Gastroesophageal sphincter (tissue), 4 donors: ENCODE results near the gene ATP5F1D. TPM values are rescaled to one million over a fixed set of nuclear protein-coding genes. Genes with fewer than 3 reads are reported as not detected.

Source experiments
- ATAC-seq: fragments of 150-250 bp; one replicate; pipeline ENCODE4 v1.9.1; 2016; ENCODE audit warnings: mild to moderate bottlenecking, moderate library complexity
- H3K27ac ChIP-seq, 4 donors: fragments of 200-600 bp; sonication (generic) in 3 of 4; 1 replicate in 3 of 4; 2 replicates in 1 of 4; pipeline ENCODE4 v1.5.1; 2016 to 2019
- H3K27me3 ChIP-seq: fragments of 200-600 bp; sonication (generic); one replicate; pipeline ENCODE4 v1.5.1; 2019
- H3K36me3 ChIP-seq, 2 donors: fragments of 200-600 bp; sonication (generic); one replicate each; pipeline ENCODE4 v1.5.1; 2019; ENCODE audit warnings: control low read depth in 1 of 2
- H3K4me1 ChIP-seq, 3 donors: fragments of 200-600 bp; sonication (generic); 1 replicate in 2 of 3; 2 replicates in 1 of 3; pipeline ENCODE4 v1.5.1; 2016 to 2019; ENCODE audit warnings: control low read depth in 2 of 3
- H3K4me3 ChIP-seq, 2 donors: fragments of 200-600 bp; sonication (generic); one replicate each; pipeline ENCODE4 v1.5.1; 2019; ENCODE audit warnings: mild to moderate bottlenecking in 1 of 2, moderate library complexity in 1 of 2
- H3K9me3 ChIP-seq, 3 donors: fragments of 200-600 bp; sonication (generic); one replicate each; pipeline ENCODE4 v1.5.1; 2017 to 2019; ENCODE audit warnings: control low read depth in 2 of 3
- EP300 ChIP-seq: sonication (generic); formaldehyde crosslinking; IDR thresholded peaks from one replicate; pipeline ENCODE4 v1.6.1; 2017; ENCODE audit warnings: antibody characterized with exemption, mild to moderate bottlenecking
- POLR2A ChIP-seq, 2 donors: fragments of 450-650 bp; IDR thresholded peaks; one replicate each; pipeline ENCODE4 v1.6.1; 2017; ENCODE audit warnings: antibody characterized with exemption in 2 of 2, mild to moderate bottlenecking in 2 of 2, moderate library complexity in 1 of 2
- POLR2AphosphoS5 ChIP-seq: sonication (generic); formaldehyde crosslinking; IDR thresholded peaks from one replicate; pipeline ENCODE4 v1.6.1; 2017; ENCODE audit warnings: antibody characterized with exemption
- WGBS, 2 donors: methylation state at CpG; one replicate each; pipeline ENCODE4 v1.1.5; 2018; ENCODE audit warnings: low coverage in 1 of 2; 5-methylcytosine and 5-hydroxymethylcytosine counted together
- total RNA-seq, 4 donors: library from RNA; depleted of rRNA; stranded (reverse); fragments of >200 nt; gene quantifications; one replicate each; pipeline ENCODE4 v1.1.0, GENCODE V29; 2016
- TF ChIP-seq, protein P1 (sequence below), 4 experiments: fragments of 200-600 bp in 2 of 4; fragments of 450-650 bp in 2 of 4; sonication (generic) in 1 of 4; IDR thresholded peaks; one replicate each; pipeline ENCODE4 v1.5.1; 2017 to 2019; ENCODE audit warnings: antibody characterized with exemption in 4 of 4, mild to moderate bottlenecking in 2 of 4, moderate library complexity in 2 of 4

ATP5F1D gene
- total RNA-seq, 4 donors from 2014 or later = 62.3 to 116 (median 84.1) TPM

DNA sequence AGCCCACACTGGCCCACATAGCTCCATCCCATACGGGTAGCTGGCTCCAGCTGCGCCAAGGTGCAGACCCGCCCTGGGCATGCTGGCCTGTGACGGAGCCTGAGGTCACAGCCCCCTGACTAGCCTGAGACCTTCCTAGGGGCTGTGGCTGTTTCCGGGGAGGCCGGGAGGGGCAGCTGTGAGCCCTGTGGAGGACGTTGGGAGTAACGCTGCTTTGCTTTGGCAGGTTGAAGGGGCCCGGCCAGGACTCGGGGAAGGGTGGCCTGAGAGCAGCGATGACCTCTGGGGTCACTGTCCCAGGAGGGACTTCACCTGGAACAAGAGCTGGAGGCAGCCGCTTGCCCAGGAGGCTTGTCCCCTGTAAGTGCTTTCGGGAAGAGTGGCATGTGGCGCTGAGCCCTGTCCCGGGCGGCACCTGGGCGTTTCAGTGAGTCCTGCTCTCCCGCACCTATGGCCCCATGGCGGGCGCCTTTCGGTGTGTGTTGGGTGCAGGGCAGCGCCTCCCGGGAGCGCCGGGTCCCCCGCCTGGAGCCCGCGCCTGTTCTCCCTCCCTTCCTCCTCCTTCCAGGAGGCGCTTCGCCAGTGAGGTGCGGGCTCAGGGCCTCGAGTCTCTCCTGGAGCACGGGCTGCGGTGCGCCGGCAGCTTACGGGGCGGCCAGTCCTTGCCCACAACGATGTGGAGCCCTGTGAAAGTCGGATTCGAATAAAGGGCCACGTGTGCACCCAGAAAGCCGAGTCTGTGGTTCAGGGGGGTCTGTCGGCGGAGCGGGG lies 32.7 kb downstream of the ATP5F1D start:
- Histone ChIP-seq H3K27me3 (no peaks in the 10 kb centered on the region), H3K27ac (peak overlapping the region; percentile 71 to 100 (median 96)), H3K4me1 (peaks cover 3 to 73% (median 57%) of the 10 kb centered on the region in 3 donors), H3K36me3 (peaks cover 0 to 66% of the 10 kb centered on the region in 2 donors), H3K4me3 (peak overlapping the region in 1 of 2 donors; percentile 72), H3K9me3 (no peaks in the 10 kb centered on the region)
- TF ChIP-seq EP300 (no peak), POLR2A (IDR thresholded peaks at IDR 0.05) (no peak), POLR2AphosphoS5 (no peak)
- TF ChIP-seq, protein P1, sequence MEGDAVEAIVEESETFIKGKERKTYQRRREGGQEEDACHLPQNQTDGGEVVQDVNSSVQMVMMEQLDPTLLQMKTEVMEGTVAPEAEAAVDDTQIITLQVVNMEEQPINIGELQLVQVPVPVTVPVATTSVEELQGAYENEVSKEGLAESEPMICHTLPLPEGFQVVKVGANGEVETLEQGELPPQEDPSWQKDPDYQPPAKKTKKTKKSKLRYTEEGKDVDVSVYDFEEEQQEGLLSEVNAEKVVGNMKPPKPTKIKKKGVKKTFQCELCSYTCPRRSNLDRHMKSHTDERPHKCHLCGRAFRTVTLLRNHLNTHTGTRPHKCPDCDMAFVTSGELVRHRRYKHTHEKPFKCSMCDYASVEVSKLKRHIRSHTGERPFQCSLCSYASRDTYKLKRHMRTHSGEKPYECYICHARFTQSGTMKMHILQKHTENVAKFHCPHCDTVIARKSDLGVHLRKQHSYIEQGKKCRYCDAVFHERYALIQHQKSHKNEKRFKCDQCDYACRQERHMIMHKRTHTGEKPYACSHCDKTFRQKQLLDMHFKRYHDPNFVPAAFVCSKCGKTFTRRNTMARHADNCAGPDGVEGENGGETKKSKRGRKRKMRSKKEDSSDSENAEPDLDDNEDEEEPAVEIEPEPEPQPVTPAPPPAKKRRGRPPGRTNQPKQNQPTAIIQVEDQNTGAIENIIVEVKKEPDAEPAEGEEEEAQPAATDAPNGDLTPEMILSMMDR (IDR thresholded peaks at IDR 0.05) = no peak
- no peak for ATAC-seq
- 0% methylated on average over 1 of the region's 46 CpGs; no CpG with 5 or more reads in 1 of the 2 donors for WGBS, 2 donors

DNA sequence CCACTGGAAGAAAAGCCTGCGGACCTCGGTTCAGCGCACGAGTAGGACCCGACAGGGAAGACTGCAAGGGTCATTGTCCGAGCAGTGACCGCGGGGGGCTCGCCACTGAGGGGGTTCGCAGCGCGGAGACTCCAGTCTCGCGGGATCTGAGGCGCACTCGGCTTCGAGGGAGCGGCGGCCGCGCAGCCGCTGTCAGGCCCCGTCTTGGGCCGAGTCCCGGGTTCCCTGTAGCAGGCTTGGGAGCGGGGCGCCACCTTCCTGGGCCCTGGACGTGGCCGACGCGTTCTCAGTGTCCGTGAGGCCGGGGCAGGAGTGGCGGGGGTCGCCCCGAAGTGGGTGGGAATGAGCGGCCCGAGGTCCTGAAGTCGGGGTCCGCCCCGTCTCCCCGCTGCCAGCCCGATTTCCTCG lies 33.3 kb downstream of the ATP5F1D start:
- WGBS, 2 donors = no CpG with 5 or more reads among the region's 44 CpGs
- no peaks in the 10 kb centered on the region for H3K27me3 ChIP-seq
- H3K36me3 ChIP-seq = peaks cover 0 to 72% of the 10 kb centered on the region in 2 donors
- TF ChIP-seq EP300 = no peak
- TF ChIP-seq, protein P1 (IDR thresholded peaks at IDR 0.05) = peak in 1 of 4 experiments; percentile 6
- peaks cover 3 to 76% (median 57%) of the 10 kb centered on the region in 3 donors for H3K4me1 ChIP-seq
- peak overlapping the region; percentile 71 to 100 (median 96) for H3K27ac ChIP-seq
- no peaks in the 10 kb centered on the region for H3K9me3 ChIP-seq
- no peak for ATAC-seq
- H3K4me3 ChIP-seq = peak overlapping the region; percentile 35 to 72

DNA sequence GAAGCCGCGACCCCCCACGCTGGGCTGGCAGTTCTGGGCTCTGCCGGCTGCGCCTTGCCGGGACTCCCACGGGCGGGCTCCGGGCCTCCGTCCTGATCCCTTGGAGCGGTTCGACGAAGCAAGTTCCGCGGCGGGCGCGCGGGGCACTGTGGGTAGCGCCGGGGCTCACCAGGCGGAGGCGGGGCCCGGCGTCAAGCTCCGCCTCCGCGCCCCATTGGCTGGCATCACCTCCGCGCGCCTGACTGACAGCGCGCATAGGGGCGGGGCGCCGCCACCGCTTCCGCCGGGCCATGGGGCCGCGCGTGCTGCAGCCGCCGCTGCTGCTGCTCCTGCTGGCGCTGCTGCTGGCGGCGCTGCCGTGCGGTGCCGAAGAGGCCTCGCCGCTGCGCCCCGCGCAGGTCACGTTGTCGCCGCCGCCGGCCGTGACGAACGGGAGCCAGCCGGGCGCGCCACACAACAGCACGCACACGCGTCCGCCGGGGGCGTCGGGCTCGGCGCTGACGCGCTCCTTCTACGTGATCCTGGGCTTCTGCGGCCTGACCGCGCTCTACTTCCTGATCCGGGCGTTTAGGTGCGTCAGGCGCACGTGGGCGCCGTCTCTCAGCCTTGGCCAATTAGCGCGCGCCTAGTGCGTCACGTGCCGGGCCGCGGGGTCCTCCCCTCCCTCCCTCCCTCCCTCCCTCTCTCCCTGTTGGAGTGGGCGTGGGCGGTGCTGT lies 33.9 kb downstream of the ATP5F1D start, which contains the start of gene FAM174C:
FAM174C (plus strand) TSS at position 271 of the 716 bp plus-strand sequence; CDS start at position 291, 20 bp downstream.
- no CpG with 5 or more reads among the region's 98 CpGs for WGBS, 2 donors
- Histone ChIP-seq H3K36me3 (peaks cover 0 to 73% of the 10 kb centered on the region in 2 donors), H3K4me3 (peak within 1 kb of the TSS; percentile 35 to 72), H3K27ac (peak within 1 kb of the TSS; percentile 71 to 100 (median 96)), H3K9me3 (no peaks in the 10 kb centered on the region), H3K4me1 (peaks cover 3 to 75% (median 53%) of the 10 kb centered on the region in 3 donors), H3K27me3 (no peaks in the 10 kb centered on the region)
- peak; percentile 92 for ATAC-seq
- TF ChIP-seq POLR2AphosphoS5 (peak; percentile 70), POLR2A (IDR thresholded peaks at IDR 0.05) (peak; percentile 60 to 77), EP300 (no peak)
- TF ChIP-seq, protein P1 (IDR thresholded peaks at IDR 0.05) = peak in 2 of 4 experiments; percentile 25 to 34

DNA sequence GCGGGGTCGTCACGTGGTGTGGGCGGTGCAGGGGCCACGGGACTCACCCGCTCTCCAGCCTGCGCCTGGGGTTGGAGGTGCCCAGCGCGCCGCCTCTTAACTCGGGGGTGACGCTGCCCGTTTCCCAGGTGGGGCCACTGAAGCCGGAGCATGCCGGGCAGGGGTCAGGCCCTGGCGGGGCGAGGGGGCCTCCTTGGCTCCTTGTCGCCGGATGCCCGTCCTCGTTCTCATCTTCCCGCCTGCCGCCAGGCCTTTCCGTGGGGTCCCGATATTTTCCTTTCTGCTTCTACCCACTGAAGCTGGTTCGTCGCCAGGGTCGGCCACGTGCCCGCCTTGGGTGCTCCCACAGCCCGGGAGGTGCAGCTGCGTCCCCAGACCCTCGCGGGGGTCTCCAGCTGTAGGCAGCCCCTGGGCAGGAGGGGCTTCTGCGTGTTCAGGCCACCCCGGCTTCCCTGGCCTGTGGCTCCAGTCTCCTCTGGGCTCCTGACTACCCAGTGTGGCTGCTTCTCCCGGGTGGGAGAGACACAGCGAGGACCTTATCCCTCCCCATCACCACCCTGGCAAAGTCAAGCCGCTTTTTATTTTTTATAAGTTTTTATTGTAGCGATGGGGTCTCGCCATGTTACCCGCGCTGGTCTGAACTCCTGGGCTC lies 34.6 kb downstream of the ATP5F1D start:
- TF ChIP-seq POLR2AphosphoS5 = no peak
- peak in 1 of 2 donors; percentile 15 for TF ChIP-seq POLR2A (IDR thresholded peaks at IDR 0.05)
- Histone ChIP-seq H3K4me3 (peak overlapping the region; percentile 35 to 72), H3K4me1 (peaks cover 3 to 68% (median 46%) of the 10 kb centered on the region in 3 donors), H3K36me3 (peaks cover 0 to 70% of the 10 kb centered on the region in 2 donors), H3K27ac (peak overlapping the region; percentile 71 to 100 (median 96)), H3K9me3 (no peaks in the 10 kb centered on the region), H3K27me3 (no peaks in the 10 kb centered on the region)
- no peak for ATAC-seq
- 0 to 34% methylated on average over 4 to 7 of the region's 43 CpGs for WGBS, 2 donors

DNA sequence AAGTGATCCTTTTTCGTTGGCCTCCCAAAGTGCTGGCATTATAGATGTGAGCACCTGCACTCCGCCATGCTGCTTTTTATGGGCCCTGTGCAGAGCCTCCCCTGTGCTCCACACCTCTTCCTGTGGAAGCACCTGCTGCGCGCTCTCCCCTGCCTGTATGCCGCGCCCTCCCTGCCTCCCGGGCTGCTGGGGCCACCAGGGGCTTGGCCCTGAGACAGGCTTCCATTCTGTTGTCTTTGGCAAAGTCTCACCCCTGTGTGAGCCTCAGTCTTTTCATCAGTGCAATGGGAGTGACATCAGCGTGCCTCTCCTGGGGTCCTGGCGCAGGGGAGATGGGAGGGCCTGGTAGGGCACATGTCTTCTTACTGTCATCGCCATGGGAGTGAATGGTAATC lies 35.1 kb downstream of the ATP5F1D start:
- peaks cover 3 to 63% (median 41%) of the 10 kb centered on the region in 3 donors for H3K4me1 ChIP-seq
- peak overlapping the region in 3 of 4 donors; percentile 94 to 100 (median 99) for H3K27ac ChIP-seq
- H3K36me3 ChIP-seq = peaks cover 0 to 64% of the 10 kb centered on the region in 2 donors
- H3K9me3 ChIP-seq = no peaks in the 10 kb centered on the region
- peak overlapping the region in 1 of 2 donors; percentile 72 for H3K4me3 ChIP-seq
- ATAC-seq = no peak
- TF ChIP-seq POLR2AphosphoS5 (no peak), EP300 (no peak), POLR2A (IDR thresholded peaks at IDR 0.05) (no peak)
- TF ChIP-seq, protein P1 (IDR thresholded peaks at IDR 0.05) = no peak
- WGBS, 2 donors = 20 to 53% methylated on average over 1 to 2 of the region's 10 CpGs
- no peaks in the 10 kb centered on the region for H3K27me3 ChIP-seq
